ENCODE results near the gene MLXIP.
"Not testable (repeated sequence)": the region's sequence is repeated elsewhere in the genome, so short reads cannot be mapped to it uniquely, and the experiment has no call there.

MLXIP gene

GRCh38 chr12:122158700-122159285 lies 80.2 kb downstream of the MLXIP start:
- DNase-seq = no peak

GRCh38 chr12:122159882-122160281 lies 81.3 kb downstream of the MLXIP start:
- no peak for DNase-seq

GRCh38 chr12:122160761-122161160 lies 82.2 kb downstream of the MLXIP start:
- no peak for DNase-seq

GRCh38 chr12:122161682-122162081 lies 83.1 kb downstream of the MLXIP start:
- peak; percentile 42 for DNase-seq

GRCh38 chr12:122162976-122163375 lies 84.4 kb downstream of the MLXIP start:
- DNase-seq = no peak

- DNase-seq = no peak
Observed at GRCh38 chr12:122166422-122167349, 88.1 kb downstream of the MLXIP start.

- no peak for DNase-seq
Observed at GRCh38 chr12:122167356-122167925, 88.9 kb downstream of the MLXIP start.

GRCh38 chr12:122168492-122168891 lies 89.9 kb downstream of the MLXIP start:
- DNase-seq = no peak

- no peak for DNase-seq
Observed at GRCh38 chr12:122171399-122171798, 92.8 kb downstream of the MLXIP start.

GRCh38 chr12:122172262-122172939 lies 93.8 kb downstream of the MLXIP start:
- DNase-seq = no peak

GRCh38 chr12:122174155-122174845 lies 95.7 kb downstream of the MLXIP start, which contains the start of gene IL31:
TSS of gene IL31 (minus strand) at chr12:122174221. CDS start at chr12:122174172, 49 bp downstream.
- no peak for DNase-seq

- not testable (repeated sequence) for DNase-seq
Observed at GRCh38 chr12:122176473-122176872, 97.9 kb downstream of the MLXIP start.

- DNase-seq = no peak
Observed at GRCh38 chr12:122182887-122183587, 104.5 kb downstream of the MLXIP start, which contains the start of gene LRRC43. TSS of gene LRRC43 (plus strand) at chr12:122183123. CDS start at chr12:122183145, 22 bp downstream.

- no peak for DNase-seq
Observed at GRCh38 chr12:122183588-122183940, 105.0 kb downstream of the MLXIP start.

- DNase-seq = peak; percentile 17
Observed at GRCh38 chr12:122184517-122184916, 106.0 kb downstream of the MLXIP start.

- no peak for DNase-seq
Observed at GRCh38 chr12:122185079-122185478, 106.5 kb downstream of the MLXIP start.

- DNase-seq = no peak
Observed at GRCh38 chr12:122185494-122186082, 107.0 kb downstream of the MLXIP start.

GRCh38 chr12:122187466-122187865 lies 108.9 kb downstream of the MLXIP start:
- no peak for DNase-seq

- DNase-seq = no peak
Observed at GRCh38 chr12:122189626-122190475, 111.3 kb downstream of the MLXIP start.
